GM08714 (cell line): ENCODE measurements around the gene MAPKAPK2.
A peak's percentile ranks its signal among the peaks of the same experiment; 100 is the strongest.
"Not testable (repeated sequence)": the region's sequence is repeated elsewhere in the genome, so short reads cannot be mapped to it uniquely, and the experiment has no call there.

Experiments
- H3K4me3 ChIP-seq: fragments of 200-500 bp; sonication (Bioruptor generic); 2 replicates; pipeline ENCODE4 v1.5.1; 2014; ENCODE audit warnings: mild to moderate bottlenecking, low read length, inconsistent platforms
- ZNF274 ChIP-seq: IDR thresholded peaks from 2 replicates; pipeline ENCODE4 v1.6.1; 2012; ENCODE audit warnings: mild to moderate bottlenecking, low read depth, low read length

Gene MAPKAPK2

GRCh38 chr1:206684478-206685333 is at the start of gene MAPKAPK2:
TSS of gene MAPKAPK2 (plus strand) at chr1:206684905. CDS start at chr1:206685230, 325 bp downstream.
- H3K4me3 ChIP-seq = peak within 1 kb of the TSS; percentile 90
- no peak for TF ChIP-seq ZNF274

- TF ChIP-seq ZNF274 = no peak
- peak within 1 kb of the TSS; percentile 80 for H3K4me3 ChIP-seq
These were observed 49.4 kb upstream of the MAPKAPK2 start, which contains the start of gene DYRK3 for GRCh38 chr1:206635080-206635977. TSS of gene DYRK3 (plus strand) at chr1:206635536. CDS start at chr1:206635704, 168 bp downstream.

DNA sequence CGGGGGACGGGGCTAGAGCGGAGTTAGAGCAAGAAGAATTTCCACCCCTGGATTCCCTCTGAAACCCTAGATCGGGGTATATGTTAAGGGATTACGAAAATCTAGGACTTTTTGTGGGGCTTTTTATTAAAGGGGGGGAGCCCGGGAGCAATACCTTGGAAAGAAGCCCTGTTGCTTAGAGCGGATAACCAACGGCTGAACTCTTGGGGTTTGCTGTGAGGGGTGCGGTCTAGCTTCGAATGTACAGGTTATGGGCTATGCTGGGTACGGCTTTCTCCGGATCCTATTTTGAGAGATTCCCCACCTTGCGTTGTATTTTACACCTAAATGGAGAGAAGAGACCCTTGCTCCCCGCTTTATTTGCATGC is 48.7 kb upstream of the MAPKAPK2 start:
- H3K4me3 ChIP-seq = peak overlapping the region; percentile 80
- TF ChIP-seq ZNF274 = no peak

- no peak overlapping the region; the same call in 1 of the 2 replicates for H3K4me3 ChIP-seq
- TF ChIP-seq ZNF274 = no peak
These were observed 48.0 kb upstream of the MAPKAPK2 start for GRCh38 chr1:206636671-206637070.

DNA sequence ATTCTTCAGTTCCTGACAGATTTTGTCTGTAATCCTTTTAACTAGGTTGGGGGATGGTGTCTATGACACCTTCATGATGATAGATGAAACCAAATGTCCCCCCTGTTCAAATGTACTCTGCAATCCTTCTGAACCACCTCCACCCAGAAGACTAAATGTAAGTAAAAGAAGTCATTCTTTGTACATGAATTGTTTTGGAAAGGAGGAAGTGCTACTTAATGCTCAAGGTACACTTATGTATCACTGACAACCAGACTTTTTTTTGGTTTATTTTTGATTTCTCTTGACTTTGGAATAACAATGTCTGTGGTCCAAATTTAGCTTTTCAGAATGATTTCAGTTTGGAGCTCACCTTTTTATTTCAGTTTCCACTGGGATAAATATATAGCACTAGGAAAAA is 47.1 kb upstream of the MAPKAPK2 start:
- no peak overlapping the region; the same call in 1 of the 2 replicates for H3K4me3 ChIP-seq
- no peak for TF ChIP-seq ZNF274

DNA sequence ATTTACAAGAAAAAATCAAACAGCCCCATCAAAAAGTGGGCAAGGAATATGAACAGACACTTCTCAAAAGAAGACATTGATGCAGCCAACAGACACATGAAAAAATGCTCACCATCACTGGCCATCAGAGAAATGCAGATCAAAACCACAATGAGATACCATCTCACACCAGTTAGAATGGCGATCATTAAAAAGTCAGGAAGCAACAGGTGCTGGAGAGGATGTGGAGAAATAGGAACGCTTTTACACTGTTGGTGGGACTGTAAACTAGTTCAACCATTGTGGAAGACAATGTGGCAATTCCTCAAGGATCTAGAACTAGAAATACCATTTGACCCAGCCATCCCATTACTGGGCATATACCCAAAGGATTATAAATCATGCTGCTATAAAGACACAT is 42.6 kb upstream of the MAPKAPK2 start:
- H3K4me3 ChIP-seq = not testable (repeated sequence)

GRCh38 chr1:206643118-206643698 is 41.5 kb upstream of the MAPKAPK2 start:
- H3K4me3 ChIP-seq = no peak overlapping the region
- no peak for TF ChIP-seq ZNF274

DNA sequence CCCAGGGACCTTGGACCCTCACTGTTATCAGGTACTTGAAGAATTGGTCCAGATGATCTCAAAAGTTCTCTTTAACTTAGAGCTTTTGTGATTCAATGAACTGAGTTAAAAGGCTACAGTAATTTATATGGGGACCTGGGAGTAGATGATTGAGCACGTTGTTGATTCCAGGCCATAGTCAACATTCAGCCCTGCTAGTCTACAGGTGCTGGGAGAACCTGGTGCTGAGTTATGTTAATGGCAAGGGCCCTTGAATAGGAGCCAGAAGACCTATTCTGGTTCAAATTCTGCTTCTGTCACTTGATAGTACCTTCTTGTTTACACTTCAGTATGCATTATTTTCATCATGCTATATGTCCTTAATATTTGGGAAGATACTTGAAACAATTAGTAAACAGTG is 38.2 kb upstream of the MAPKAPK2 start:
- no peak for TF ChIP-seq ZNF274
- no peak overlapping the region for H3K4me3 ChIP-seq

DNA sequence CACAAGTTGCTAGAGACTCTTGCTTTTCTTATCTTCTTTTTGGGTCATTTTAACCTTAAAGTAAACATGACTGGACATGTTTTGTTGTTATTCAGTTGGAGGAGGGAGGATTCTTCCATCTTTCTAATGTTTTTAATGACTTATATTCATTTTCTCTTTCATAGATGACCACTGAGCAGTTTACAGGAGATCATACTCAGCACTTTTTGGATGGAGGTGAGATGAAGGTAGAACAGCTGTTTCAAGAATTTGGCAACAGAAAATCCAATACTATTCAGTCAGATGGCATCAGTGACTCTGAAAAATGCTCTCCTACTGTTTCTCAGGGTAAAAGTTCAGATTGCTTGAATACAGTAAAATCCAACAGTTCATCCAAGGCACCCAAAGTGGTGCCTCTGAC is 37.5 kb upstream of the MAPKAPK2 start:
- no peak for TF ChIP-seq ZNF274
- no peak overlapping the region for H3K4me3 ChIP-seq

- no peak overlapping the region for H3K4me3 ChIP-seq
- no peak for TF ChIP-seq ZNF274
These were observed 35.3 kb upstream of the MAPKAPK2 start for GRCh38 chr1:206649261-206649921.

GRCh38 chr1:206651014-206651413 is 33.7 kb upstream of the MAPKAPK2 start:
- no peak for TF ChIP-seq ZNF274

GRCh38 chr1:206651958-206652890 is 32.5 kb upstream of the MAPKAPK2 start:
- no peak for TF ChIP-seq ZNF274
- H3K4me3 ChIP-seq = no peak overlapping the region

More at GRCh38 chr1:206651014-206651413, 33.7 kb upstream of the MAPKAPK2 start:
- H3K4me3 ChIP-seq = no peak overlapping the region
